Liver (tissue), 9 donors: ENCODE results near the gene ITGB2. TPM values are rescaled to one million over a fixed set of nuclear protein-coding genes. Genes with fewer than 3 reads are reported as not detected.

Source experiments
- DNase-seq: peaks from one replicate; pipeline ENCODE4 v3.0.0-alpha.2; 2017; ENCODE audit warnings: low spot score
- H3K27ac ChIP-seq, 2 donors: one replicate each; pipeline ENCODE4 v1.7.0; 2013; ENCODE audit warnings: inconsistent platforms in 2 of 2, low read length in 2 of 2, control low read depth in 1 of 2, low read depth in 1 of 2, mild to moderate bottlenecking in 1 of 2
- H3K27me3 ChIP-seq, 4 donors: one replicate each; pipeline versions ENCODE4 v1.6.1 to v1.7.0; 2013; ENCODE audit warnings: low read length in 3 of 4, inconsistent platforms in 1 of 4, mild to moderate bottlenecking in 1 of 4, moderate library complexity in 1 of 4; ENCODE audit not compliant: control insufficient read depth in 4 of 4, insufficient read depth in 4 of 4
- H3K36me3 ChIP-seq, 4 donors: one replicate each; pipeline versions ENCODE4 v1.6.1 to v1.7.0; 2013; ENCODE audit warnings: low read length in 3 of 4, mild to moderate bottlenecking in 3 of 4, low read depth in 1 of 4, moderate library complexity in 1 of 4; ENCODE audit not compliant: control insufficient read depth in 4 of 4, insufficient read depth in 3 of 4
- H3K4me1 ChIP-seq, 4 donors: one replicate each; pipeline versions ENCODE4 v1.6.1 to v1.7.0; 2013; ENCODE audit warnings: low read length in 3 of 4, mild to moderate bottlenecking in 3 of 4, moderate library complexity in 1 of 4; ENCODE audit not compliant: control insufficient read depth in 4 of 4, insufficient read depth in 4 of 4
- H3K4me3 ChIP-seq, 3 donors: one replicate each; pipeline versions ENCODE4 v1.6.1 to v1.7.0; 2013; ENCODE audit warnings: low read length in 3 of 3, control low read depth in 1 of 3, low read depth in 1 of 3, mild to moderate bottlenecking in 1 of 3
- H3K9ac ChIP-seq, 2 donors: one replicate each; pipeline ENCODE4 v1.7.0; 2013; ENCODE audit warnings: low read length in 2 of 2, mild to moderate bottlenecking in 2 of 2, moderate library complexity in 2 of 2, control low read depth in 1 of 2, low read depth in 1 of 2
- H3K9me3 ChIP-seq, 4 donors: one replicate each; pipeline versions ENCODE4 v1.6.1 to v1.7.0; 2013; ENCODE audit warnings: low read length in 3 of 4; ENCODE audit not compliant: control insufficient read depth in 4 of 4
- CTCF ChIP-seq: fragments of 150-350 bp; IDR thresholded peaks from 2 replicates; pipeline ENCODE4 v1.5.1; 2017; ENCODE audit warnings: improper control_type of control experiment, low read depth, low read length; ENCODE audit not compliant: missing input control
- EGR1 ChIP-seq, 2 donors: IDR thresholded peaks; 2 replicates each; pipeline ENCODE4 v1.6.1; 2016 to 2018; ENCODE audit warnings: antibody characterized with exemption in 2 of 2, low read depth in 2 of 2
- FOXA1 ChIP-seq: IDR thresholded peaks from 2 replicates; pipeline ENCODE4 v1.6.1; 2016; ENCODE audit warnings: antibody characterized with exemption
- FOXA2 ChIP-seq: IDR thresholded peaks from 2 replicates; pipeline ENCODE4 v1.6.1; 2016; ENCODE audit warnings: antibody characterized with exemption
- GABPA ChIP-seq, 2 donors: IDR thresholded peaks in 1 of 2; conservative IDR thresholded peaks in 1 of 2; 2 replicates each; pipeline ENCODE4 v1.6.1; 2016; ENCODE audit warnings: antibody characterized with exemption in 2 of 2, mild to moderate bottlenecking in 1 of 2, moderate library complexity in 1 of 2
- HNF4A ChIP-seq, 2 donors: conservative IDR thresholded peaks; 2 replicates each; pipeline ENCODE4 v1.6.1; 2016; ENCODE audit warnings: antibody characterized with exemption in 2 of 2, mild to moderate bottlenecking in 2 of 2
- HNF4G ChIP-seq: IDR thresholded peaks from 2 replicates; pipeline ENCODE4 v1.6.1; 2016; ENCODE audit warnings: antibody characterized with exemption
- JUND ChIP-seq, 2 donors: IDR thresholded peaks; 2 replicates each; pipeline ENCODE4 v1.6.1; 2016; ENCODE audit warnings: antibody characterized with exemption in 2 of 2
- NR2F2 ChIP-seq: IDR thresholded peaks from 2 replicates; pipeline ENCODE4 v1.6.1; 2016; ENCODE audit warnings: antibody characterized with exemption
- RAD21 ChIP-seq, 2 donors: IDR thresholded peaks; 2 replicates each; pipeline ENCODE4 v1.6.1; 2016; ENCODE audit warnings: antibody characterized with exemption in 2 of 2, mild to moderate bottlenecking in 2 of 2
- RXRA ChIP-seq, 2 donors: IDR thresholded peaks; 2 replicates each; pipeline ENCODE4 v1.6.1; 2017 to 2018; ENCODE audit warnings: antibody characterized with exemption in 2 of 2, mild to moderate bottlenecking in 1 of 2
- SP1 ChIP-seq: IDR thresholded peaks from 2 replicates; pipeline ENCODE4 v1.6.1; 2018; ENCODE audit warnings: antibody characterized with exemption, mild to moderate bottlenecking
- TAF1 ChIP-seq: conservative IDR thresholded peaks from 2 replicates; pipeline ENCODE4 v1.6.1; 2016; ENCODE audit warnings: antibody characterized with exemption, mild to moderate bottlenecking
- YY1 ChIP-seq: IDR thresholded peaks from 2 replicates; pipeline ENCODE4 v1.6.1; 2016; ENCODE audit warnings: antibody characterized with exemption, mild to moderate bottlenecking
- ZBTB33 ChIP-seq: IDR thresholded peaks from 2 replicates; pipeline ENCODE4 v1.6.1; 2016; ENCODE audit warnings: antibody characterized with exemption
- WGBS: extraction: QIAGEN DNeasy Blood & Tissue Kit; methylation state at CpG from one replicate; pipeline ENCODE4 v1.1.7; 2013; 5-methylcytosine and 5-hydroxymethylcytosine counted together
- polyA plus RNA-seq, 2 donors: library from polyadenylated mRNA; stranded (reverse) in 1 of 2; unstranded in 1 of 2; fragments of 200-250 nt in 1 of 2; fragments of >200 nt in 1 of 2; fragmentation: Nextera tagmentation in 1 of 2; extraction: Ambion mirVana in 1 of 2; gene quantifications; one replicate each; pipeline versions ENCODE4 v1.2.1 to v1.2.3, GENCODE V29; 2013 to 2015
- total RNA-seq, 2 donors: library from RNA; depleted of rRNA; stranded (reverse); fragments of >200 nt; gene quantifications; one replicate each; pipeline ENCODE4 v1.2.3, GENCODE V29; 2014
- TF ChIP-seq, protein P1 (sequence below): IDR thresholded peaks from 2 replicates; pipeline ENCODE4 v1.6.1; 2016; ENCODE audit warnings: antibody characterized with exemption
- TF ChIP-seq, protein P2 (sequence below): IDR thresholded peaks from 2 replicates; pipeline ENCODE4 v1.6.1; 2016; ENCODE audit warnings: antibody characterized with exemption, mild to moderate bottlenecking
- TF ChIP-seq, protein P3 (sequence below): IDR thresholded peaks from 2 replicates; pipeline ENCODE4 v1.6.1; 2016; ENCODE audit warnings: antibody characterized with exemption
- donor health status: healthy.
- donor health status: healthy.
- donor health status: healthy.
- donor health status: healthy.
- donor health status: healthy.

Gene ITGB2
- total and polyA plus RNA-seq, 4 donors = 9.6 to 50.6 (median 28.7) TPM

DNA sequence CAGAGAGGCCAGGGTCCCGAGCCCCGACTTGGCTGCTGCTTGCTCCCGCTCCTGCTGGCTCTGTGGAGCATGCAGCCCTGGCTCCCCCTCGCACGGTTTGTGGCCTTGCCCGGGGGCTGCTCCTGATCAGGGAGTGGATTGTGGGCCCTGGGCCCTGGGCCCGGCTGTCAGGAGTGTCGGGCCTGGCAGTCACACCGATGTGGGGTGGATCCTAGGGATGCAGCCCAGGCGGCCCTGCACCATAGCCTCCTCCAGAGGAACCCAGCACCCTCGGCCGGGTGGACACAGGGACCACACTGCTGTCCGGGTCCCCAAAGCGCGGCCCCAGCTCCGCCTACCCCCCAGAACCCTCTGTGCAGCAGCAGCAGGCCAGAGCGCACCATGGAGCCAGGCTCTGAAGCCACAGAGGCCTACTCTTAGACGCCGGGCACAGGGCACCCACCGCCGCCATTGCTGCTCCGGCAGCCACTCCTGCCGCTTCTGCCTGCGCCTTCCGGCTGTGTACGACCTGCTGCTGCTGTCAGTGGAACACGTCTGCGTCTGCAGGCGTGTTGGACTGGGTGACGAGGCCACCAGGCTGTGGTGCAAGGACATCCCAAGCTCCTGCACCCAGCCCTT, 28.6 kb upstream of the ITGB2 start (continued):
- TF ChIP-seq ZBTB33 (no peak), HNF4G (no peak)

DNA sequence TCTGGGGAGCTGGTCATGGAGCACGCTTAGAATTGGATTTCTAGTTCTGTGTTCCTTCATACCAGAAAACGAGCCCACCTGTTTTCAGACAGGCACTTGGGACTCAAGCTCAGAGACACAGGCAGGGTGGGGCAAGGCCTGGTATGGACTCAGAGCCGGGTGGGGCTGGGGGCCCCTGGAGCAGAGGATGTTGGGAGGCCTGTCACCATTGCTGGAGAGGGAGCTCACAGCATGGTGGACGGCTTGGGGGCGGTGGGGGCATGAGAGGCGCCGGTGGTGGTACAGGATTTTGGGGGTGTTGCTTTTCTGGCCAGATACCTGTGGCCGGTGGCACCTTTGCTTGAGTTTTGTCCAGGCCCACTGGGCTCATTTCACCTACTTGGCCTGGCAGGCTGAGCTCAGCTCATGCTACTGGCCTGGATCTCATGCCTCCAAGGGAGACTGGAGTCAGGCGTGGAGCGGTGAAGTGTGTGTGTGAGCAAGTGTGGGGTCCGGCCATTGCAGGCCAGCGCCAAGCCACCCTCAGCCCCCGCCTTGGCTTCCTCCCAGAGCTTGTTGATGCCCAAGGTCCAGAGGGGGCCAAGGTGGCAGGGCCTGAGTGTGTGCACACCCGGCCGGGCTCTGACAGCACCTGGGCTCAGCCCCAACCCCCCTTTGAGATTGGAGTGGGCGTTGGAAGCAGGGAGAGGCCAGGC, 27.9 kb upstream of the ITGB2 start:
- no peak overlapping the region for H3K4me3 ChIP-seq
- no peak for DNase-seq
- no peak overlapping the region for H3K9ac ChIP-seq
- TF ChIP-seq, protein P1, sequence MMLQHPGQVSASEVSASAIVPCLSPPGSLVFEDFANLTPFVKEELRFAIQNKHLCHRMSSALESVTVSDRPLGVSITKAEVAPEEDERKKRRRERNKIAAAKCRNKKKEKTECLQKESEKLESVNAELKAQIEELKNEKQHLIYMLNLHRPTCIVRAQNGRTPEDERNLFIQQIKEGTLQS = no peak
- TF ChIP-seq, protein P2, sequence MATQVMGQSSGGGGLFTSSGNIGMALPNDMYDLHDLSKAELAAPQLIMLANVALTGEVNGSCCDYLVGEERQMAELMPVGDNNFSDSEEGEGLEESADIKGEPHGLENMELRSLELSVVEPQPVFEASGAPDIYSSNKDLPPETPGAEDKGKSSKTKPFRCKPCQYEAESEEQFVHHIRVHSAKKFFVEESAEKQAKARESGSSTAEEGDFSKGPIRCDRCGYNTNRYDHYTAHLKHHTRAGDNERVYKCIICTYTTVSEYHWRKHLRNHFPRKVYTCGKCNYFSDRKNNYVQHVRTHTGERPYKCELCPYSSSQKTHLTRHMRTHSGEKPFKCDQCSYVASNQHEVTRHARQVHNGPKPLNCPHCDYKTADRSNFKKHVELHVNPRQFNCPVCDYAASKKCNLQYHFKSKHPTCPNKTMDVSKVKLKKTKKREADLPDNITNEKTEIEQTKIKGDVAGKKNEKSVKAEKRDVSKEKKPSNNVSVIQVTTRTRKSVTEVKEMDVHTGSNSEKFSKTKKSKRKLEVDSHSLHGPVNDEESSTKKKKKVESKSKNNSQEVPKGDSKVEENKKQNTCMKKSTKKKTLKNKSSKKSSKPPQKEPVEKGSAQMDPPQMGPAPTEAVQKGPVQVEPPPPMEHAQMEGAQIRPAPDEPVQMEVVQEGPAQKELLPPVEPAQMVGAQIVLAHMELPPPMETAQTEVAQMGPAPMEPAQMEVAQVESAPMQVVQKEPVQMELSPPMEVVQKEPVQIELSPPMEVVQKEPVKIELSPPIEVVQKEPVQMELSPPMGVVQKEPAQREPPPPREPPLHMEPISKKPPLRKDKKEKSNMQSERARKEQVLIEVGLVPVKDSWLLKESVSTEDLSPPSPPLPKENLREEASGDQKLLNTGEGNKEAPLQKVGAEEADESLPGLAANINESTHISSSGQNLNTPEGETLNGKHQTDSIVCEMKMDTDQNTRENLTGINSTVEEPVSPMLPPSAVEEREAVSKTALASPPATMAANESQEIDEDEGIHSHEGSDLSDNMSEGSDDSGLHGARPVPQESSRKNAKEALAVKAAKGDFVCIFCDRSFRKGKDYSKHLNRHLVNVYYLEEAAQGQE = no peak
- TF ChIP-seq HNF4G (no peak), TAF1 (no peak), ZBTB33 (no peak), GABPA (IDR thresholded peaks at IDR 0.05 in 1 of 2, conservative IDR thresholded peaks at IDR 0.05 in 1 of 2) (no peak), FOXA2 (no peak), CTCF (no peak), RXRA (IDR thresholded peaks at IDR 0.05) (no peak), EGR1 (IDR thresholded peaks at IDR 0.05; ENCODE audit: low read depth in 2 of 2) (no peak), HNF4A (conservative IDR thresholded peaks at IDR 0.05) (no peak), FOXA1 (no peak), JUND (IDR thresholded peaks at IDR 0.05) (no peak), RAD21 (IDR thresholded peaks at IDR 0.05) (no peak), SP1 (no peak), NR2F2 (no peak), YY1 (no peak)
- TF ChIP-seq, protein P3, sequence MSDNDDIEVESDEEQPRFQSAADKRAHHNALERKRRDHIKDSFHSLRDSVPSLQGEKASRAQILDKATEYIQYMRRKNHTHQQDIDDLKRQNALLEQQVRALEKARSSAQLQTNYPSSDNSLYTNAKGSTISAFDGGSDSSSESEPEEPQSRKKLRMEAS = no peak
- no peak overlapping the region for H3K27ac ChIP-seq
- H3K4me1 ChIP-seq = peaks cover 3 to 18% (median 11%) of the 10 kb centered on the region in 4 donors
- no peaks in the 10 kb centered on the region for H3K27me3 ChIP-seq
- no peaks in the 10 kb centered on the region for H3K9me3 ChIP-seq
- 87% methylated on average over 16 of the region's 16 CpGs for WGBS
- peaks cover 6 to 15% (median 10%) of the 10 kb centered on the region in 4 donors for H3K36me3 ChIP-seq
